CD4-positive, alpha-beta T cell treated with Interleukin-17A for 1 hour (primary cell): ENCODE results near the gene ARPC4.

Experiments
- DNase-seq: peaks from one replicate; pipeline ENCODE4 v3.0.0-alpha.2; 2020

Gene ARPC4

GRCh38 chr3:9793161-9793781 is 389 bp downstream of the ARPC4 start:
- DNase-seq = peak; percentile 51

- DNase-seq = no peak
Measured at GRCh38 chr3:9794400-9794799, 1.5 kb downstream of the ARPC4 start.

DNA sequence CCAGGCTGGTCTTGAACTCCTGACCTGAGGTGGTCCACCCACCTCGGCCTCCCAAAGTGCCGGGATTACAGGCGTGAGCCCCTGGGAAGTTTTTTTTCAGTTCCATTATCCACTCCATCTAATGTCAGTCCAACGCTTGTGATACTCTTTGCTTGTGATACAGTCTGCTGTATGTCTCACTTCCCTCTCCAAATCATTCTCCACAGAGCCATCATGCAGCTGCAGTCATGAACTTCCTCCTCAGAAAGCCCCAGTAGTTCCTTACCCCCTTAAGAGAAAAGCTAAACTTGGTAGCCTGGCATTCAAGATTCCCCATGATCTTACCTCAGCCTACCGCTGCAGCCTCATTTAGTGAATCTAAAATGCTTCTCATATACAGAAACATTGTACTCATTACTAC is 2.3 kb downstream of the ARPC4 start:
- DNase-seq = no peak

DNA sequence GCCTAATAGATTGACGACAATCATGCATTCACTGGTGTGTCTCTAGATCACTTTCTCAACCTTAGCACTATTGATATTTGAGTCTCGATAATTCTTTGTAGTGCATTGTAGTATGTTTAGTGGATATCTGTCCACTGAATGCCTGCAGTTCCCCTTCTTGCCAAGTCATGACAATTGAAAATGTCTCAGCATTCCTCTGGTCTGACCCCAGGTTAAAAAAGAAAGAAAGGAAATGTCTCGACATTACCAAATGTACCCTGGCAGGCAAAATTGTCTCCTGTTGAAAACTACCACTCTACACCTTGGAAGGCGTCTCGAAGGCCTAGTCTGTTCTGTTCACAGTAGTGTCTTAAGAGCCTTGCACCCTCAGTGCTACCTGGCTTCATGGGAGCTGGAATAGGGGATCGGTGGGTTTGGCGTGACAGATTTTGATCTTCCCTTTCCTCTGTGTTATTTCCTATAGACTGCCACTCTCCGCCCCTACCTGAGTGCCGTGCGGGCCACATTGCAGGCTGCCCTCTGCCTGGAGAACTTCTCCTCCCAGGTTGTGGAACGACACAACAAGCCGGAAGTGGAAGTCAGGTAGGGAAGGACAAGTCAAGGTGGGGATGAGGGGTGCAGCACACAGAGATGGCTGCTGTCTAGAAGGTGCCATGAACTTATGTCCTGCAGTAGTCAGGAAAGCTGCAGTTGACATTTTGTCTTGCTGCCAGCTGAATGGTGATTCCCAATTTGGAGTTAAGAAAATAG is 4.5 kb downstream of the ARPC4 start:
- no peak for DNase-seq

DNA sequence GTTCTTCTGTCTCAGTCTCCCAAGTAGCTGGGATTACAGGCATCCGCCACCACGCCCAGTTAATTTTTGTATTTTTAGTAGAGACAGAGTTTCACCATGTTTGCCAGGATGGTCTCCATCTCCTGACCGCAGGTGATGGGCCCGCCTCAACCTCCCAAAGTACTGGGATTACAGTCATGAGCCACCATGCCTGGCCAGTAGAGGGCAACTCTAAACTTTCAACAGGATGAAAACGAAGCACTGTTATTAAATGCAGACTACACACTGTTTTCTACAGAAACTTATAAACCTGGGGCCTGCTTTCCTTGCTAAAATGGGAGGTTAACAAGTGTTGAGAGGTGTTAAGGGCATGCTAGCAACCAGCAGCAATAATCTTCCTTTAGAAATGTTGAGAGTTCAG is 7.6 kb downstream of the ARPC4 start:
- DNase-seq = no peak

- DNase-seq = no peak
Measured at GRCh38 chr3:9803494-9803893, 10.6 kb downstream of the ARPC4 start.

DNA sequence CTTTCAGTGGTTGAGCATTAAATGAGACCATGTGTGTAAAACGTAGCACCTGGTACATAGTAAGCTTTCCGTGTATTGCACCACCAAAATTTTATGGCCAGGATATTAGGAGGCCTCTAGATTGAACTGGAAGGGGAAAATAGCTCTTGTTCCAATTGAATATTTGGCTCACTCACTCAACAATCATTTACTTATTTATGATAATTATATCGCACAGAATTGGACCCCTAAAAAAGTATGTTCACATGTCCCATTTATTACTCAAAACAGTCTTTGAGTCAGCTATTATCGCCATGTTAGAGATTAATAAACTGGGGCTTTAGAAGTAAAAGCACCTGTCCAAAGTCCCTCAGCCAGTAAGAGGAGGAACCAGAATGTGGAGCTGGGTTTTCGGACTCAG is 12.1 kb downstream of the ARPC4 start:
- DNase-seq = no peak

DNA sequence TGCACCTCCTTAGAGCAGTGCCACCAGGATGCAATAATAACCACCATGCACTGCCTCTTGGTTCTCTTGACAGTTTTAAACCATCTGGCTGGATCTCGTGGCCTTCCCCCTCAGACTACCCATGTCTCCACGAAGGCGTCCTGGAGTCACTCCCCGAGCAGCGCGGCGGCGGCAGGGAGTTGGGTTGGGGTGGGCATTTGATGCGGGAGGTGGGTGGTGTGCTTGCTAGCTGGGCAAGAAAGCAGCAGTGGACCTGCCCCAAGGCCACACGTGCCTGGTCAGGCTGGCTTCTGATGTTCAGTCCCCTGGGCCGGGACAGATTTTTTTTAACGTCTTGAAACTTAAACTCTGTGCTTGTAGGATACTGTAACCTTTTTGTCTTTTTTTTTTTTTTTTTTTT is 13.3 kb downstream of the ARPC4 start:
- no peak for DNase-seq

DNA sequence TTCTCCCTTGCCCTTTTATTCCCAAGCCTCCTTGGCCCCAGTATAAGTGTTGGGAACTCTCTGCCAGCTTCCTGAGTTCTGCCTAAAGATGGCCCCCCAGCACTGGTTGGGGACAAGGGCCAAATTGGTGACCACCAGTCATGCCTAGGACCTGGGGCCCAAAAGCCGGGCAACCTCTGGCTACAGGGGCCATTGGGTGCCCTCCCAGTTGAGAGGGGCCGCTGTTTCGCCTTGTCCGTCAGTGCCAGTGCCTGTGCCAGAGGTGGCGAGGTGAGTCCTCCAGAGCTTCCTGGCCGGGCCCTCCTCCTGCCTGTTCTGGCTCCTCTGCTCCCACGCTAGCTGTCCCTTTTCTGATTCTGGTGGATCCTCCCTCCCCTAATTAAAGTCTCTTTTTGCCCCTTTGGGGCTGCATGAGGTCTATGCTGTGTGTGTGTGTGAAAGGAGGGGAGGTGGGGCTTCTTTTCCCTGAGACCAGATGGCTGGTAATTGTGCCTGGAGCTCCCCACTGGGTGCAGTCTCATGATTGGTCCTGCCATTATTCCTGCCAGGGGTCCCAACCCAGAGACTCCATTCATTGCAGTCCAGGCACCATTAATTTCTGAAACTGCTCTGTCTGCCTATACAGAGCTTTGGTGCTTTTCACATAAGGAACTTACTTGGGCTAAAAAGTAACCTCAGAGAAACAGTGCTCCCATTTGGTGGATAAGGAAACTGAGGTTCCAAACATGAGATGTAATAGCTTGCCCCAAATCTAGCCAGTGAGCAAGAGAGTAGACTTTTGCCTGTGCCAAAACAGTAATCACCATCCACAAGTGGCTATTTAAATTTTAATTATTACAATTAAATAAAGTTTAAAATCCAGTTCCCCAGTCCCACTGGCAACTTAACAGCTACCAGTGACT is 14.1 kb downstream of the ARPC4 start:
- DNase-seq = no peak

DNA sequence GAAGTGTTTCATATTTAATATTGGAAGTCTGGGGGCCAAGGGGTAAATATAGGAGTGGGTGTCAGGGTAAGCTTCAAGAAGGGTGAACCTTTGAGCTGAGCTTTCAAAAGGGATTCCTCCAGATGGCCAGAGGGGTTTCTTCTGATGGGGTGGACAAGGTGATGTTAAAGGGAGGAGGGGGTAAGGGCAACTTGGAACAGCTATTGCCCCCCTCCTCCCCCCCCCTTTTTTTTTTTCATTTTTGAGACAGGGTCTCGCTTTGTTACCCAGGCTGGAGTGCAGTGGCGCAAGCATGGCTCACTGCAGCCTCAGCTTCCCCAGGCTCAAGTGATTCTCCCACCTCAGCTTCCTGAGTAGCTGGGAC is 15.1 kb downstream of the ARPC4 start:
- no peak for DNase-seq

DNA sequence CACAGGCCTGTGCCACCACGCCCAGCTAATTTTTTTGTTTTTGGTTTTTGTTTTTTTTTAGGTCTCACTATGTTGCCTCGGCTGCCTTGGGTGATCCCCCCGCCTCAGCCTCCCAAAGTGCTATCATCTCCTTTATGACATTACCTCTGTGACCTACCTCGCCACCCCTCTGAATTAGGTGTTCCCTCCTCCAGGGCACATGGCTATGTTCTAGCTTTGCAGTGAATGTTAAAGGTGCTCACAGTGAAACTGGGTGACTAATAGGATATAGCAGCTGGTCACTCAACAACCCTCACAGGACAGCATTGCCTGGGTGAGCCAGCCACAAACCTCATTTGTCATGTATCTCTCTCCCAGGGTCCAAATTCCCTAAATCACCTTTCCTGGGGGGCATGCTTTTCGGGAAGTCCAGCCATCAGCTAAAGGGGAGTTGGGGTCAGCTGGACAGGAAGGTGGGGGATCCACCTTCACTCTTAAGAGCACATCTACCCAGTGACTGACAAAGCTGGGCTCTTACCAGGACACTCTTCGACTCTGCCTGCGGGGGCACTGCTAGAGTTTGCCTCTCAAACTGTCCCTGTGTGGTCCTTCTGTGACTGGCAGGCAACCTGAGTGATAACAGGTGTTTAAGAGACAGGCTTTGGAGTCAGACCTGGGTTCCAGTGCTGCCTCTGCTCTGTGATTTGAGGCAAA is 15.6 kb downstream of the ARPC4 start:
- DNase-seq = peak; percentile 60

GRCh38 chr3:9809239-9809614 is 16.3 kb downstream of the ARPC4 start:
- no peak for DNase-seq

DNA sequence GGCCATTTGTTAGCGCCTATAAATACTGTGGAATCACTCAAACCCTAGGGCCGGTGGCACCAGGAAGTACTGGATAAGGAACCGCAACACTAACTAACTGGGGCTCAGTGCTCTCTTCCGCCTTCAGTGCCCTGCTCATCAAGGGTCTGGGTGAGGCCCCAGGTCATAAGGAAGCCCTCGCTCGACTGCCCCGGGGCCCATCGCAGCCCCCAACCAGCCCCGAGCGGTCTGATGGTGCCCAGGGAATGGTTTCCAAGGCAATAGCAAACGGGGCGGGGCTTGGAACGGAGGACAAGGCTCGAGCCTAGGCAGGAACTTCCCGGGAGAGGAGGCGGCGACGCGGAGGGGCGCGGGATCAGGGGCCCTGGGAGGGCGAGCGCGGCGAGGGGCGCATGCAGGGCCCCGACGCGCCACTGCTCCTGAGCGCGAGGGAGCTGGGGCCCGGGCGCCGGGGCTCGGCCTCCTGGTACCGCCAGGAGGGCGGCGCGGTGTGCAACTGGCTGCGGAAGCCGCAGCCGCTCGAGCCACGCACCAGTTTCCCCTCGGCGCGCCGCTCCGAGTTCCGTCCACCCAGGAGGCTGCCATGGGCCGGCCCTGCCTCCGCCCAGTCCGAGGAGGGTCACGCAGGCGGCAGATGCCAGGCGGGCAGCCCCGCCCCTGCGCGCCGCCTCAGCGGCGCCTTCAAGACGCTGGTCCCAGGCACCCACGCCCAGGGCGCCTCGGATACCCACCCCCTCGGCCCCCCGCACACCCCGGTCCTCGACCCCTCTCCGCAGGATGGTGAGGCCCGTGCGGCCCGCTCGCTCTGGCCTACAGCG is 16.9 kb downstream of the ARPC4 start, which contains the start of gene TTLL3:
TTLL3 (plus strand) TSS at position 648 of the 818 bp plus-strand sequence. CDS start 400 bp downstream, outside the sequence.
- peak; percentile 41 for DNase-seq

DNA sequence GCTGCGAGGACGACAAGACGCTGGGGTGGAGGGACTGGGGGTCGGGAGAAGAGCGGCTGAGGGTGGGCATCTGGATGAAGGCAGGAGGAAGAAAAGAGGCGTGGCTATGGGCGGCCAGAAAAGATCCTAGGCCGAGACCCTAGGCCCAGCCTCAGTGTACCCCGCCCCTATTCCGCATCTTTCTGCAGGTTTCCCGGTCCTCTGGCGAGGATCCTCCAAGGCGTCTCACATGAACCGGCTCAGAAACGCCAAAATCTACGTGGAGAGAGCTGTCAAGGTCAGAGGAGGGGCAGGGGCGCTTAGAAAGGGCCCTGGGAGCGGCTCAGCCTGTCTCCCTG is 17.5 kb downstream of the ARPC4 start:
- DNase-seq = no peak

DNA sequence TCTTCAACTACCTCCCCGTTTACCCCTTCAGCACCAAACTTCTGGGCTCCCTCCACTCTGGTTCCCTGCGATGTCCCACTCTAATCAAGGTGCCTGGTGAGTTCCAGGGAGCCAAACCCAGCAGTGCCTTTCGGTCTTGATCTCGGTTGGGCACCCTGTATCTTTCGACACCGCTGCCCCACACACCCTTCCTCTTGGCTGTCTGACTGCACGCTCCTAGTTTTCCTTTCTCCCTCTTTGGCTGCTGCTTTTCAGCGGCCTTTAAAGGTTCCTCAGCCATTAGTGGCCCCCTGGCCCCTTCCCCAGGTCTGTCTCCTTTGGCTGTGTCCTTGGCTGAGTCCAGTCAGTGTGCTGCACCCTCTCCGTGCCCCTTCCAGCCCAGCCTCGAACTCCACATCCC is 18.0 kb downstream of the ARPC4 start:
- no peak for DNase-seq

- DNase-seq = no peak
Measured at GRCh38 chr3:9812870-9813483, 20.1 kb downstream of the ARPC4 start.

DNA sequence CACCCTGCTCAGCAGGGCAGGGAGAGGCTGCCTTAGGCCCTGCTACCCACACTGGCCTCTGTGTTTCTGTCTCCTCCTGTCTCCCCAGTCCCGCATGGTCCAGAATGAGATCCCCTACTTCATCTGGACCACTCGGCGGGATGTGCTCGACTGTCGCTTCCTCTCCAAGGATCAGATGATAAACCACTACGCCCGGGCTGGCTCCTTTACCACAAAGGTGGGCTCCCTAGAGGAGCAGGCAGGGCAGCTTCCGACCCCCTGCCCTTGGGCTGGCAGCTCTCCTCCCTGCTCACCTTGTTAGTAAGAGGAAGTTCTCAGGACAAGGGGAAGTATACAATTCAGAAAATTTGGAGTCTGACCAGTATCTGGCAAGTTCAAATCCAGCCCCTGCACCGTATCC is 23.1 kb downstream of the ARPC4 start:
- DNase-seq = no peak

- DNase-seq = no peak
Measured at GRCh38 chr3:9817436-9817835, 24.6 kb downstream of the ARPC4 start.

DNA sequence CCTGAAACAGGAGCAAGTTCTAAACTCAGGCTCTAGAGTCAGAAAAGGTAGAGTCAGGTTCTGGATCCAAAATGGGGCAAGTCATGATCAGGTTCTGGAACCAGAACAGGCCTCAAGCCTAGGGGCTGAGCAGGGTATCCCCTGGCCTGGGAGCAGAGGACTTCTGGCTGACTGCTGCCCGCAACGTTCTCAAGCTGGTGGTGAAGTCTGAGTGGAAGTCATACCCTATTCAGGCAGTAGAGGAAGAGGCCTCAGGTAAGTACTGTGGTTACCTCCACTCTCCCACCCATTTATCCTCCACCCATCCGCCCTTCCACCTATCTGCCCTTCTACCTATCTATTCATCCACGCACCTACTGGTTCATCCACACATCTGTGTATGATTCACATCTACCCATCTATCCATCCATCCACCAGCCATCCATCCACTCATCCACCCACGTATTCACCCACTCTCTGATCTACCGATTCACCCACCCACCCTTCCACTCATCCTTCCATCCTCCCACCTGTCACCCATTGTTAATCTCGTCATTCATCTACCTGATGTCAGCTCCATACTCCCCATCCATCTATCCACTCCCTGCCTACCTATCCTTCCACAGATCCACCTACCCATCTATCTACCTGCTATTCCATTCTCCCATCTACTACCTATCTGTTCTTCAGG is 25.9 kb downstream of the ARPC4 start:
- no peak for DNase-seq

DNA sequence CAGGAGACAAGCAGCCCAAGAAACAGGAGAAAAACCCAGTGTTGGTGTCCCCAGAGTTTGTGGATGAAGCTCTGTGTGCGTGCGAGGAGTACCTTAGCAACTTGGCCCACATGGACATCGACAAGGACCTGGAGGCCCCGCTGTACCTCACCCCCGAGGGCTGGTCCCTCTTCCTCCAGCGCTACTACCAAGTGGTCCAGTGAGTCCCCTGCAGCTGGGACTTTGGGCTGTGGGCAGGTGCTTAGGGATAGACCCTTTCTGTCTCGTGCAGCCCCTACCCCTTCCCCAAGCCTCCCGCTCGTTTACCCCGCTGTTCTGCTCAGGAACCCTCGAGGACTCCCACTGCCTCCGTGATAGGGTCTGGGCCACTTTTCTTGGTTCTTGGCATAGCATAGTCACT is 27.7 kb downstream of the ARPC4 start:
- DNase-seq = no peak

- no peak for DNase-seq
Measured at GRCh38 chr3:9820946-9821345, 28.1 kb downstream of the ARPC4 start.
